ENCODE results near the gene CYP46A1.

The CYP46A1 gene

GRCh38 chr14:99674064-99674650 is 9.9 kb upstream of the CYP46A1 start:
- peaks cover 0 to 68% (median 11%) of the 10 kb centered on the region in 5 experiments for H3K27me3 ChIP-seq (replicated peaks in 2 of 5; ENCODE audit: control insufficient read depth in 4 of 5, insufficient read depth in 5 of 5, low read length in 4 of 5)
- ChIA-PET POLR2A (no interaction called here), CTCF (no interaction called here)
- no peak overlapping the region for H3K27ac ChIP-seq (ENCODE audit: insufficient read depth in 1 of 2, low read depth in 1 of 2, low read length in 2 of 2, poor library complexity in 1 of 2, severe bottlenecking in 2 of 2)
- no peak for DNase-seq
- 96% methylated on average over 7 of the region's 9 CpGs for WGBS (ENCODE audit: insufficient coverage)
- no peaks in the 10 kb centered on the region for H3K36me3 ChIP-seq (ENCODE audit: control insufficient read depth in 4 of 4, insufficient read depth in 4 of 4, low read length in 3 of 4)
- H3K4me1 ChIP-seq (ENCODE audit: control extremely low read depth in 1 of 4, control insufficient read depth in 4 of 4, insufficient read depth in 4 of 4, low read length in 3 of 4): no peaks in the 10 kb centered on the region
- H3K9me3 ChIP-seq (ENCODE audit: control extremely low read depth in 1 of 5, control insufficient read depth in 4 of 5, insufficient read depth in 2 of 5, low read depth in 1 of 5, low read length in 4 of 5): peaks cover 0 to 22% (median 9%) of the 10 kb centered on the region in 5 experiments
- no peak overlapping the region for H3K4me3 ChIP-seq (ENCODE audit: control insufficient read depth in 1 of 7, extremely low read depth in 1 of 7, insufficient read depth in 4 of 7, low read depth in 2 of 7, low read length in 6 of 7)

DNA sequence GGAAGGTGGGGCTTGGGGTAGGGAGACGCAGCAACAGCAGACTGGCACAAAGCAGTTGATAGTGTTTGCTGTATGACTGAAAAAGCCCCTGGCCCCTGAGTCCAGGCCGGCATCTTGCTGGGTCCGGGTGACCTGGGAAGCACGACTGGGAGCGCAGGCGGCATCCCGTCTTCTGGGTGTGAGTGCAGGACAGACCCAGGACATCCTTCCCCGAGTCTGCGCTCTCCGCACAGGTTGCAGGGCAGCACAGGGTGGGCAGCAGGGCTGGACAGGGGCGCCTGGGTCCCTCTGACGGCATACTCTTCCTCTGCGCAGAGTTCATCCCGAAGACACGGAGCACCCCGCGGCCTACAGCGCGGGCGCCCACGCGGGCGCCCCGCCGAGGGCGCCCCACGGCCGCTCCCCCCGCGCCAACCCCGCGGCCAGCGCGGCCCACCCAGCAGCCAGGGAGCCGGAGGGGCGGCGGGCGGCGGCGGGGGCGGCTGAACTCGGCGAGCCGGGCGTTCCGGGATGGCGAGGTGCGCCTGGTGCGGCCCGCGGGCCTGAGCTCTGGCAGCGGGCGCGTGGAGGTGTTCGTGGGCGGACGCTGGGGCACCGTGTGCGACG is 9.2 kb upstream of the CYP46A1 start:
- DNase-seq: no peak
- H3K27me3 ChIP-seq (replicated peaks in 2 of 5; ENCODE audit: control insufficient read depth in 4 of 5, insufficient read depth in 5 of 5, low read length in 4 of 5): peaks cover 0 to 68% (median 11%) of the 10 kb centered on the region in 5 experiments
- peaks cover 0 to 24% (median 9%) of the 10 kb centered on the region in 5 experiments for H3K9me3 ChIP-seq (ENCODE audit: control extremely low read depth in 1 of 5, control insufficient read depth in 4 of 5, insufficient read depth in 2 of 5, low read depth in 1 of 5, low read length in 4 of 5)
- ChIA-PET POLR2A (no interaction called here), CTCF (no interaction called here)
- no peak overlapping the region for H3K27ac ChIP-seq (ENCODE audit: insufficient read depth in 1 of 2, low read depth in 1 of 2, low read length in 2 of 2, poor library complexity in 1 of 2, severe bottlenecking in 2 of 2)
- H3K36me3 ChIP-seq (ENCODE audit: control insufficient read depth in 4 of 4, insufficient read depth in 4 of 4, low read length in 3 of 4): no peaks in the 10 kb centered on the region
- 65% methylated on average over 57 of the region's 60 CpGs for WGBS (ENCODE audit: insufficient coverage)
- no peak overlapping the region for H3K4me3 ChIP-seq (ENCODE audit: control insufficient read depth in 1 of 7, extremely low read depth in 1 of 7, insufficient read depth in 4 of 7, low read depth in 2 of 7, low read length in 6 of 7)
- no peaks in the 10 kb centered on the region for H3K4me1 ChIP-seq (ENCODE audit: control extremely low read depth in 1 of 4, control insufficient read depth in 4 of 4, insufficient read depth in 4 of 4, low read length in 3 of 4)

DNA sequence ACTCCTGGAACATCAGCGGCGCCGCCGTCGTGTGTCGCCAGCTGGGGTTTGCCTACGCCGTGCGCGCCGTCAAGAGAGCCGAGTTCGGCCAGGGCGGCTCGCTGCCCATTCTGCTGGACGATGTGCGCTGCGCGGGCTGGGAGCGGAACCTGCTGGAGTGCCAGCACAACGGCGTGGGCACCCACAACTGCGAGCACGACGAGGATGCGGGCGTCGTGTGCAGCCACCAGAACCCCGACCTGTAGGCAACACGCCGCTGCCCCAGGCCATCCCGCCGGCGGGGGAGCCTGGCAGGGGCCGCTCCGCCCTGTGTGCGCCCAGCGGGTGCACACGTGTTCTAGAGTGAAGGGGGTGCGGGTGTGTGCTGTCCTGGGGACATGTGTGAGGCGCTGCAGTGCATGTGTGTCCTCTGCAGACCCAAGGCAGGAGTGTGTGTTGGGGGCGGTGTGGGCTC is 8.7 kb upstream of the CYP46A1 start:
- WGBS (ENCODE audit: insufficient coverage): 58% methylated on average over 25 of the region's 42 CpGs
- H3K9me3 ChIP-seq (ENCODE audit: control extremely low read depth in 1 of 5, control insufficient read depth in 4 of 5, insufficient read depth in 2 of 5, low read depth in 1 of 5, low read length in 4 of 5): peaks cover 0 to 24% (median 9%) of the 10 kb centered on the region in 5 experiments
- POLR2A ChIA-PET: no interaction called here
- DNase-seq: no peak
- H3K27ac ChIP-seq (ENCODE audit: insufficient read depth in 1 of 2, low read depth in 1 of 2, low read length in 2 of 2, poor library complexity in 1 of 2, severe bottlenecking in 2 of 2): no peak overlapping the region
- H3K4me3 ChIP-seq (ENCODE audit: control insufficient read depth in 1 of 7, extremely low read depth in 1 of 7, insufficient read depth in 4 of 7, low read depth in 2 of 7, low read length in 6 of 7): no peak overlapping the region
- CTCF ChIA-PET: no interaction called here
- H3K36me3 ChIP-seq (ENCODE audit: control insufficient read depth in 4 of 4, insufficient read depth in 4 of 4, low read length in 3 of 4): no peaks in the 10 kb centered on the region
- H3K27me3 ChIP-seq (replicated peaks in 2 of 5; ENCODE audit: control insufficient read depth in 4 of 5, insufficient read depth in 5 of 5, low read length in 4 of 5): peaks cover 0 to 66% (median 11%) of the 10 kb centered on the region in 5 experiments
- no peaks in the 10 kb centered on the region for H3K4me1 ChIP-seq (ENCODE audit: control extremely low read depth in 1 of 4, control insufficient read depth in 4 of 4, insufficient read depth in 4 of 4, low read length in 3 of 4)

GRCh38 chr14:99675951-99676350 is 8.1 kb upstream of the CYP46A1 start:
- CTCF ChIA-PET: interaction anchor here (1.2 kb wide), 1 partner anchor 19 kb away, joined by 4 read pairs; no protein-coding TSS in a partner anchor
- Histone ChIP-seq H3K4me3 (ENCODE audit: control insufficient read depth in 1 of 7, extremely low read depth in 1 of 7, insufficient read depth in 4 of 7, low read depth in 2 of 7, low read length in 6 of 7) (no peak overlapping the region), H3K27ac (ENCODE audit: insufficient read depth in 1 of 2, low read depth in 1 of 2, low read length in 2 of 2, poor library complexity in 1 of 2, severe bottlenecking in 2 of 2) (no peak overlapping the region), H3K4me1 (ENCODE audit: control extremely low read depth in 1 of 4, control insufficient read depth in 4 of 4, insufficient read depth in 4 of 4, low read length in 3 of 4) (no peaks in the 10 kb centered on the region), H3K9me3 (ENCODE audit: control extremely low read depth in 1 of 5, control insufficient read depth in 4 of 5, insufficient read depth in 2 of 5, low read depth in 1 of 5, low read length in 4 of 5) (peaks cover 0 to 24% (median 9%) of the 10 kb centered on the region in 5 experiments), H3K27me3 (replicated peaks in 2 of 5; ENCODE audit: control insufficient read depth in 4 of 5, insufficient read depth in 5 of 5, low read length in 4 of 5) (peaks cover 0 to 63% (median 11%) of the 10 kb centered on the region in 5 experiments), H3K36me3 (ENCODE audit: control insufficient read depth in 4 of 4, insufficient read depth in 4 of 4, low read length in 3 of 4) (no peaks in the 10 kb centered on the region)
- no peak for DNase-seq
- WGBS (ENCODE audit: insufficient coverage): 56% methylated on average over 7 of the region's 10 CpGs
- POLR2A ChIA-PET: no interaction called here

- H3K27ac ChIP-seq (ENCODE audit: insufficient read depth in 1 of 2, low read depth in 1 of 2, low read length in 2 of 2, poor library complexity in 1 of 2, severe bottlenecking in 2 of 2): no peak overlapping the region
- DNase-seq: no peak
- ChIA-PET POLR2A (no interaction called here), CTCF (interaction anchor here (1.2 kb wide), 1 partner anchor 20 kb away, joined by 4 read pairs; no protein-coding TSS in a partner anchor)
- peaks cover 0 to 24% (median 9%) of the 10 kb centered on the region in 5 experiments for H3K9me3 ChIP-seq (ENCODE audit: control extremely low read depth in 1 of 5, control insufficient read depth in 4 of 5, insufficient read depth in 2 of 5, low read depth in 1 of 5, low read length in 4 of 5)
- H3K4me3 ChIP-seq (ENCODE audit: control insufficient read depth in 1 of 7, extremely low read depth in 1 of 7, insufficient read depth in 4 of 7, low read depth in 2 of 7, low read length in 6 of 7): no peak overlapping the region
- H3K36me3 ChIP-seq (ENCODE audit: control insufficient read depth in 4 of 4, insufficient read depth in 4 of 4, low read length in 3 of 4): no peaks in the 10 kb centered on the region
- no peaks in the 10 kb centered on the region for H3K4me1 ChIP-seq (ENCODE audit: control extremely low read depth in 1 of 4, control insufficient read depth in 4 of 4, insufficient read depth in 4 of 4, low read length in 3 of 4)
- H3K27me3 ChIP-seq (replicated peaks in 2 of 5; ENCODE audit: control insufficient read depth in 4 of 5, insufficient read depth in 5 of 5, low read length in 4 of 5): peaks cover 0 to 60% (median 9%) of the 10 kb centered on the region in 5 experiments
- WGBS (ENCODE audit: insufficient coverage): 83% methylated on average over 1 of the region's 8 CpGs
Measured at GRCh38 chr14:99676657-99677056, 7.4 kb upstream of the CYP46A1 start.

GRCh38 chr14:99677231-99678140 is 6.6 kb upstream of the CYP46A1 start:
- no peaks in the 10 kb centered on the region for H3K4me1 ChIP-seq (ENCODE audit: control extremely low read depth in 1 of 4, control insufficient read depth in 4 of 4, insufficient read depth in 4 of 4, low read length in 3 of 4)
- ChIA-PET CTCF (interaction anchor here (1.0 kb wide), 1 partner anchor 9 kb away, joined by 5 read pairs; no protein-coding TSS in a partner anchor), POLR2A (no interaction called here)
- WGBS (ENCODE audit: insufficient coverage): 95% methylated on average over 16 of the region's 16 CpGs
- no peak overlapping the region for H3K4me3 ChIP-seq (ENCODE audit: control insufficient read depth in 1 of 7, extremely low read depth in 1 of 7, insufficient read depth in 4 of 7, low read depth in 2 of 7, low read length in 6 of 7)
- peaks cover 0 to 55% (median 7%) of the 10 kb centered on the region in 5 experiments for H3K27me3 ChIP-seq (replicated peaks in 2 of 5; ENCODE audit: control insufficient read depth in 4 of 5, insufficient read depth in 5 of 5, low read length in 4 of 5)
- no peak for DNase-seq
- H3K27ac ChIP-seq (ENCODE audit: insufficient read depth in 1 of 2, low read depth in 1 of 2, low read length in 2 of 2, poor library complexity in 1 of 2, severe bottlenecking in 2 of 2): no peak overlapping the region
- no peaks in the 10 kb centered on the region for H3K36me3 ChIP-seq (ENCODE audit: control insufficient read depth in 4 of 4, insufficient read depth in 4 of 4, low read length in 3 of 4)
- H3K9me3 ChIP-seq (ENCODE audit: control extremely low read depth in 1 of 5, control insufficient read depth in 4 of 5, insufficient read depth in 2 of 5, low read depth in 1 of 5, low read length in 4 of 5): peaks cover 0 to 24% (median 9%) of the 10 kb centered on the region in 5 experiments
